ENCODE data around the gene CHST8. TPM values are rescaled to one million over a fixed set of nuclear protein-coding genes. Genes with fewer than 3 reads are reported as not detected.
A peak's percentile ranks its signal among the peaks of the same experiment; 100 is the strongest.
"Not testable (repeated sequence)": the region's sequence is repeated elsewhere in the genome, so short reads cannot be mapped to it uniquely, and the experiment has no call there.

CHST8 gene
- total RNA-seq (2014; rRNA removed; shearing (Covaris generic)): 0.79 and 2.7 TPM in 2 replicates
- 3.3 and 3.7 TPM in 2 replicates for polyA plus RNA-seq (2015; cell fraction: cytosol; rRNA removed)
- polyA plus RNA-seq (2015; cell fraction: nucleus; rRNA removed): 0.77 and 2.6 TPM in 2 replicates

DNA sequence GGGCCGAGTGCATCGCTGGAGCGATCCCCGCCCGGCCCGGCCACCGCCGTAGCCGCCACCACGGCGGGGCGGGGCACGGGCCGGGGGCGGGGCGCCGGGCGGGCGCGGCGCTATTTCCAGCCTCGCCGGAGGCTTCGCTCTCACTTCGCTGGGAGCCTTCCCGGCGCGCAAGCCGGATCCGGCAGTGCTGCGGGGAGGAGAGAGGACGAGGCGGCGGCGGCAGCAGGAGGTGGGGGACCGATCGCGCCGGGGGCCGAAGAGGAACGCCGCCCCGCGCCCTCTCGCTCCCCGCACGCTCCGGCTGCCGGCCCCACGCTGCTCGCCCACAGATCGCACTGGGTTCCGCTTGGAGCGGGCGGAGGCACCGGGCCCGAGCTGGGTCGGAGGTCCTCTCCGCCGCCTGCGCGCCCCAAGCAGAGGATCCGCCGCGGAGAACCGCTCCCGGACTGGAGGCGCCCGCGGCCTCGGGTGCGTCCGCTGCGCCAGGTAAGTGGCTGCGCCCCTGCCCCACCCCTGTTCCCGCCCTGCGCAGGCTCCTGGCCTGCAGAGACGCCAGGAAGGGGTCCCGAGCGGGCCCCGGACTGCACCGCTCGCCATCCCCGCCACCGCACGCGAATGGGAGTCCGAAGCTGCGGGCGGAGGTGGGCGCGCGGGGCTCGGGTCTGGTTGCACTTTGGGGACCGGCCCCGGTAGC is at the start of gene CHST8:
CHST8 (plus strand) TSS at position 143 of the 694 bp plus-strand sequence. CDS start 67,309 bp downstream, outside the sequence.
- peak; percentile 42 for DNase-seq (ENCODE audit: low read depth, low spot score)

DNA sequence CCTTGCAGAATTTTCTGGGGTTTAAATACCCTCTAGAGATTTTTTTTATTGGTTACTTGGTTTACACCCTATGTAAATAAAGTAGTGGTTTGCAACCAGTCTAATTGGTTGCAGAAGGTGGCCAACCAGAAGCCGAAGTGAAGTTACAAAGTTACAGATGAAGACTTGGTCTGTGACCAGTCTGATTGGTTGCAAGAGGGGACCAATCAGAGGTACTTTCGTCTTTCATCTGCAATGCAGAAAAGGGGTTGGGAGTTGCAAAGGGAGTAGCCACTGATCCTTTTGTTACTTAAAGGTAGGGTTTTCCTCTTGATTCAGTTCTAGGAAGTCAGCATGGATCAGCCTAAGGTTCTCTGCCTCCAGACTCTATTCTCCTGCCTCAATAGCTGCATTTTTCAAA is 48.8 kb upstream of the CHST8 start:
- DNase-seq (ENCODE audit: low read depth, low spot score): peak; percentile 5
- in situ Hi-C loops (cut with HindIII; ENCODE audit: low pct_unique_long_range_greater_than_20kb, low sequenced_read_pairs): no loop called here

More for the DNA sequence above, at the start of gene CHST8:
- in situ Hi-C loops (cut with HindIII; ENCODE audit: low pct_unique_long_range_greater_than_20kb, low sequenced_read_pairs): no loop called here

GRCh38 chr19:33574824-33575223 is 46.9 kb upstream of the CHST8 start:
- in situ Hi-C loops (cut with HindIII; ENCODE audit: low pct_unique_long_range_greater_than_20kb, low sequenced_read_pairs): no loop called here
- no peak for DNase-seq (ENCODE audit: low read depth, low spot score)

- in situ Hi-C loops (cut with HindIII; ENCODE audit: low pct_unique_long_range_greater_than_20kb, low sequenced_read_pairs): no loop called here
- no peak for DNase-seq (ENCODE audit: low read depth, low spot score)
These were observed 43.1 kb upstream of the CHST8 start for GRCh38 chr19:33578697-33579096.

- in situ Hi-C loops (cut with HindIII; ENCODE audit: low pct_unique_long_range_greater_than_20kb, low sequenced_read_pairs): no loop called here
- no peak for DNase-seq (ENCODE audit: low read depth, low spot score)
These were observed 41.6 kb upstream of the CHST8 start for GRCh38 chr19:33580026-33580644.

- no peak for DNase-seq (ENCODE audit: low read depth, low spot score)
- in situ Hi-C loops (cut with HindIII; ENCODE audit: low pct_unique_long_range_greater_than_20kb, low sequenced_read_pairs): no loop called here
These were observed 41.1 kb upstream of the CHST8 start for GRCh38 chr19:33580645-33581037.

- in situ Hi-C loops (cut with HindIII; ENCODE audit: low pct_unique_long_range_greater_than_20kb, low sequenced_read_pairs): no loop called here
- no peak for DNase-seq (ENCODE audit: low read depth, low spot score)
These were observed 38.8 kb upstream of the CHST8 start for GRCh38 chr19:33582914-33583313.

DNA sequence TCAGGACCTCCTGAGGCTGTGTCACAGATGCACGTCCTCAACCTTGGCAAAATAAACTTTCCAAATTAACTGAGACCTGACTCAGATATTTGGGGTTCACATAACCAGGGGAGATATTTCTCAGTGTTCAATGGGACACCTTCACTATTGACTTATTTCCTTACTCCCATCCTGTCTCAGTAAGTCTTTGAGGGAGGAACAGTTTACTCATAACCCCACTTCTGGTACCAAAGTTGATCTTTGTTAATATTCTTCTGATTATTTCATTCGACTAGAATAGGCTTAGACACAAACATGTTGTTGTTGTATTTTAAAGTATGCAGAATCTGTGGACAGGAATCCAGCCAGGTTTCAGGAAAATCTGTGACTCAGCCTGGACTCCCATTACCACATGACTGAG is 34.6 kb upstream of the CHST8 start:
- in situ Hi-C loops (cut with HindIII; ENCODE audit: low pct_unique_long_range_greater_than_20kb, low sequenced_read_pairs): no loop called here
- no peak for DNase-seq (ENCODE audit: low read depth, low spot score)

DNA sequence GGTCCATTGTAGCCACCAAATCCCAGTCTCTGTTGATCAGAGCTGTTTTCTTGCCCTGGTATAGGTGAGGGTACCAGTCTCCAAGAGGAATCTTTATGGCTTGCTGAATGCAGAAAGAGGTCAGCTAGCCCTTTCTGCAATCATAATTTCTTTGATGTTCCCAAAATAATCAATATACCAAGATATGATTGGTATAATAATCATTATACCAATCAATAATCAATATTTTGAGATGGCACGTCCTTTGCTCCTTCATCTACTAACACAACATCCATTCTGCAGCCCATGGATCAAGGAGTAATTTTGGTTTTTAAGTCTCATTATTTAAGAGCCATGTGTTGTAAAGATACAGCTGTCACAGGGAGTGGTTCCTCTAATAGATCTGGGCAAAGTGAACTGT is 31.5 kb upstream of the CHST8 start:
- DNase-seq (ENCODE audit: low read depth, low spot score): no peak
- in situ Hi-C loops (cut with HindIII; ENCODE audit: low pct_unique_long_range_greater_than_20kb, low sequenced_read_pairs): no loop called here

- in situ Hi-C loops (cut with HindIII; ENCODE audit: low pct_unique_long_range_greater_than_20kb, low sequenced_read_pairs): no loop called here
- DNase-seq (ENCODE audit: low read depth, low spot score): no peak
These were observed 26.0 kb upstream of the CHST8 start for GRCh38 chr19:33595783-33596182.

DNA sequence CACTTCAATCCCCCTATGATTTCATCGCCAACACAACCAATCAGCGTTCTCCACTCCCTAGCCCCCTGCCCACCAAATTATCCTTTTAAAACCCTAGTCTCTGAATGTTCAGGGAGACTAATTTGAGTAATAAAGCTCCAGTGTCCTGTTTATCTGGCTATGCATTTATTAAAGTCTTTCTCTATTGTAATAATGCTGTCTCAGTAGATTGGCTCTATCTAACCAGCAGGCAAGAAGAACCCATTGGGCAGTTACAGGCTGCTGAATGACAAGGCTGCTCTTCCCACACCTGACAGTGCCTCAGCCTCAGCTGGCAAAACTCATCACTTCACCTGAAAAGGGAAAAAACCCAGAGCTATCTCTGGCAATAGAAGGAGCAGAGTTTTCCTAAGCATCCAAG is 20.2 kb upstream of the CHST8 start:
- no peak for DNase-seq (ENCODE audit: low read depth, low spot score)
- in situ Hi-C loops (cut with HindIII; ENCODE audit: low pct_unique_long_range_greater_than_20kb, low sequenced_read_pairs): no loop called here

GRCh38 chr19:33602576-33603204 is 19.1 kb upstream of the CHST8 start:
- peak; percentile 10 for DNase-seq (ENCODE audit: low read depth, low spot score)
- in situ Hi-C loops (cut with HindIII; ENCODE audit: low pct_unique_long_range_greater_than_20kb, low sequenced_read_pairs): no loop called here

DNA sequence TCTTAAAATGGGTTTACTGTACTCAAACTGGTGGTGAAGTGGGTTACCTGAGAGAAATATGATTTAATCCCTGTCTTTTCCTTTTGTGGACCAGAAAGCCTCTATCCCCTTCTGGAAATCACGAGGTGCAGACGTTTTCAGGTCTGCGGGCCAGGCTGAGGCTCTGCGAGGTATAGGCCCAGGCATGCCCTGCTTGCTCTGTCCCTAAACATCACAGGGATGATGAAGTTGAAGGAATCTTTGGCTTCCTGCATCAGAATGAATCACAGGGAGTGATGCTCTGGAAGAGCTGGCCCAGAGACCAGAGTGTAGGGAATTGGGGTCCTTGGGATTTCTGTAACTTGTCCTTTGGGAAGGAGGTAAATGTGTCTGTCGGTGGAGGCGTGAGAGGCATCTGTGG is 18.4 kb upstream of the CHST8 start:
- DNase-seq (ENCODE audit: low read depth, low spot score): no peak
- in situ Hi-C loops (cut with HindIII; ENCODE audit: low pct_unique_long_range_greater_than_20kb, low sequenced_read_pairs): no loop called here

- DNase-seq (ENCODE audit: low read depth, low spot score): no peak
- in situ Hi-C loops (cut with HindIII; ENCODE audit: low pct_unique_long_range_greater_than_20kb, low sequenced_read_pairs): no loop called here
These were observed 17.1 kb upstream of the CHST8 start for GRCh38 chr19:33604651-33605050.

- in situ Hi-C loops (cut with HindIII; ENCODE audit: low pct_unique_long_range_greater_than_20kb, low sequenced_read_pairs): not testable (repeated sequence)
- DNase-seq (ENCODE audit: low read depth, low spot score): peak; percentile 22
These were observed 15.9 kb upstream of the CHST8 start for GRCh38 chr19:33605803-33606295.

DNA sequence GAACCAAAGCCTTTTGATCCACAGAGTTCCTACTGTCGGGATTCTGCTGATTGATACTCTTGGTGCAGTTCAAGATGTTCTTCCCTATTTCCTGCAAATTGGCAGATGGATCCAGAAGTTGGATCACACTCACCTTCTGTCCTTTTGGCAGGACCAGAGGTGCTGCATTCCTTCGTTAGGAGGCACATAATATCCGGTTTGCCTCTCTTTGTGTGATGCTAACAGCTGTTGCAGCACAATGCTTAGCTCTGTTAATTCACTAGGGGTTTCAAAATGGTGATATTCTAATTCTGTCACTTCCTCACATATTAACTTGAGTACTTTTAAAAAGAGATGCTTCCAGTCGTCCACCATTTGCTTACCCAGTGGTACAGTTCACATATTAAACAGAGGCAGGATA is 15.2 kb upstream of the CHST8 start:
- no peak for DNase-seq (ENCODE audit: low read depth, low spot score)
- in situ Hi-C loops (cut with HindIII; ENCODE audit: low pct_unique_long_range_greater_than_20kb, low sequenced_read_pairs): no loop called here

DNA sequence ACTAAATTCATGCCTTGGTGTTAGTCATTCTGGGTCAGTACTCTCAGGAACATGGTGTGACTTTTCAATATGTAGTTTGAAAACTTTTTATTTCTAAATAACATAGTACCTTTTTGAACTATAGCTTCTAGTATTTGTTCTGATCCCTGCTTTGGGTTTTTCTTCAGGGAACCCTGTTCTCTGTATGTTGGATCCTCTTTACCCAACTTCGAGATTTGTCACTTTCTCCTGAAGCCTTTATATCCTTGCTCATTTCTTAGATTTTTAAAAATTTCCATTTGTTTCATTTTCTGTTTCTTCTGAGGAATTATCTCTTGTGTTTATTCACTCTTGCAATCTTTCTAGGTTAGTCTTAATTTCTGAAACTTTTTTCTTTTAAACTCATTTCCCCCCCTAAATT is 12.4 kb upstream of the CHST8 start:
- in situ Hi-C loops (cut with HindIII; ENCODE audit: low pct_unique_long_range_greater_than_20kb, low sequenced_read_pairs): no loop called here

GRCh38 chr19:33610588-33610987 is 11.2 kb upstream of the CHST8 start:
- DNase-seq (ENCODE audit: low read depth, low spot score): no peak
- in situ Hi-C loops (cut with HindIII; ENCODE audit: low pct_unique_long_range_greater_than_20kb, low sequenced_read_pairs): no loop called here

More for the DNA sequence above, 12.4 kb upstream of the CHST8 start:
- no peak for DNase-seq (ENCODE audit: low read depth, low spot score)

All from SK-MEL-5 (cell line).